ENCODE results near the gene MTCL1.

DNA sequence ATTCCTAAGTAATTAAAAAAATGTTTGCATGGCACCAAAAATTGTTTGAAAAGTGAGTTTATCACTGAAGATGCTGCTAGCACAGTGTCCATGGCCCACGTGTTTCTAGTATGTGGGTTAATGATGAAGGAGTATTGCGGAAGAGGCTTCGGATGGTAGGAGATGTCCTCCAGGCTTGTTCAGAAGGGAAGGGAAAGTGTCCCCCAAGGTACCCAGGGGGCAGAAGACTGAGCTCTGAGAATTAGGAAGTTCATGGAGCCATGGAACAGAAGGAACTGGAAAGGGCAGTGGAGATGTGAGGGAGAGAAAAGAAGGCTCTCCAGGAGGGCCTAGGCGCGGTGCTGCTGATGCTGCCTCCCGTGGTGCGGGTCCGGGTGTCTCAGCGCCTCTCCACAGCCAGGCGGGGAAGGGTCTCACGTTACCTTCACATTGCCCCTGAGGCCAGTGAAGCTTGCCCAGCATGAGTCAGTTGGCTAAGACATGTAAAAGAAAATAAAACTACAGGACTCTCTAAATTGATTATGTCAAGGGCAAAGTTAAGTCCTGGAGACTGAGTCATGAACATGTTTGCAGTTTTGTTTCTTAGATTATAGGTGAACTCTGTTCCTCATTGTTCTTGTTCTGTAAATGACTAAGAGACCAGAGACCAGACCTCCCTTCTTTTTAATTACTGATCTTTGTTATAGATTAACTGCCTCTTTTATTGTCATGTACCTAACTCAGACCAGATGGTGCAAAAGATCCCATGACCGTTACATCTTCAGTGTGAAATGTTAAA, 89.0 kb downstream of the MTCL1 start:
- TF ChIP-seq TAF1 (IDR thresholded peaks at IDR 0.05; ENCODE audit: low read depth) (no peak), NFIC (IDR thresholded peaks at IDR 0.05) (no peak), CEBPB (IDR thresholded peaks at IDR 0.05) (no peak), MAX (IDR thresholded peaks at IDR 0.05) (no peak), RAD21 (IDR thresholded peaks at IDR 0.05; ENCODE audit: low read depth) (no peak), FOXM1 (IDR thresholded peaks at IDR 0.05; ENCODE audit: borderline replicate concordance, low read depth) (no peak), EP300 (IDR thresholded peaks at IDR 0.05; ENCODE audit: borderline replicate concordance) (no peak)
- TF ChIP-seq, protein P1, sequence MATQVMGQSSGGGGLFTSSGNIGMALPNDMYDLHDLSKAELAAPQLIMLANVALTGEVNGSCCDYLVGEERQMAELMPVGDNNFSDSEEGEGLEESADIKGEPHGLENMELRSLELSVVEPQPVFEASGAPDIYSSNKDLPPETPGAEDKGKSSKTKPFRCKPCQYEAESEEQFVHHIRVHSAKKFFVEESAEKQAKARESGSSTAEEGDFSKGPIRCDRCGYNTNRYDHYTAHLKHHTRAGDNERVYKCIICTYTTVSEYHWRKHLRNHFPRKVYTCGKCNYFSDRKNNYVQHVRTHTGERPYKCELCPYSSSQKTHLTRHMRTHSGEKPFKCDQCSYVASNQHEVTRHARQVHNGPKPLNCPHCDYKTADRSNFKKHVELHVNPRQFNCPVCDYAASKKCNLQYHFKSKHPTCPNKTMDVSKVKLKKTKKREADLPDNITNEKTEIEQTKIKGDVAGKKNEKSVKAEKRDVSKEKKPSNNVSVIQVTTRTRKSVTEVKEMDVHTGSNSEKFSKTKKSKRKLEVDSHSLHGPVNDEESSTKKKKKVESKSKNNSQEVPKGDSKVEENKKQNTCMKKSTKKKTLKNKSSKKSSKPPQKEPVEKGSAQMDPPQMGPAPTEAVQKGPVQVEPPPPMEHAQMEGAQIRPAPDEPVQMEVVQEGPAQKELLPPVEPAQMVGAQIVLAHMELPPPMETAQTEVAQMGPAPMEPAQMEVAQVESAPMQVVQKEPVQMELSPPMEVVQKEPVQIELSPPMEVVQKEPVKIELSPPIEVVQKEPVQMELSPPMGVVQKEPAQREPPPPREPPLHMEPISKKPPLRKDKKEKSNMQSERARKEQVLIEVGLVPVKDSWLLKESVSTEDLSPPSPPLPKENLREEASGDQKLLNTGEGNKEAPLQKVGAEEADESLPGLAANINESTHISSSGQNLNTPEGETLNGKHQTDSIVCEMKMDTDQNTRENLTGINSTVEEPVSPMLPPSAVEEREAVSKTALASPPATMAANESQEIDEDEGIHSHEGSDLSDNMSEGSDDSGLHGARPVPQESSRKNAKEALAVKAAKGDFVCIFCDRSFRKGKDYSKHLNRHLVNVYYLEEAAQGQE (IDR thresholded peaks at IDR 0.05; ENCODE audit: low read depth), result no peak

Measured in Ishikawa (cell line).